NOMO-1 treated with dmso at 0.1 percent for 144 hours (cell line): ENCODE measurements around the gene SH2B3.

Experiments used
- DNase-seq: peaks from one replicate; lab custom pipeline; 2025; ENCODE audit not compliant: unreplicated experiment; lab: John Stamatoyannopoulos, UW

Gene SH2B3

DNA sequence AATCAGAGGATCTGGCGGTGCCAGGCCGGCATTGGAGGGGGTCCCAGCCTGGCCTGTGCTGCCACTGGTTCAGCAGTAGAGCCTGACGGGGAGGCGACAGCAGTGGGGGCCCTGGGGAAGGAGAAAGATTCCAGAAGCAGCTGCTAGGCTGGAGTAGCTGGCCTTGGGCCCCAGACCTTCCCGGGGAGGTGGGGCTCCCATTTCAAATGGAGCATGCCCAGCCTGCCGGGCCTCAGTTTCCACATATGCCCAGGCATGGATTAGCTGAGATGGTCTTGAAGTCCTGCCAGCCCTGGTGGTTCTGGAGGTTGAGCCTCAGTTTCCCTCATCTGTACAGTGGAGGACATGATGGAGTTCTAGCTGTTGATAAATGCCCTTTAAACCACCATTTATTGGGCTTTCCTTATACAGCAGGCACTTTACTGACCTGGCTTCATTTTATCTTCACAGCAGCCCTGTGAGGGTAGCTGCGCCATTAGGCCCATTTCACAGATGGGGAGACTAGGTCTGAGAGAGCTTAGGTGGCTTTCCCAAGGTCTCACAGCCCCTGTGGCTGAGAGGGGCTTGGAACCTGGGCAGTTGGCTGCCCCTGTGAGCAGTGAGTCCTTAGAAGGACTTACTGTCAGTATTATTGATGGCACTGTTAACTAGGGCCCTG is 21.8 kb downstream of the SH2B3 start:
- DNase-seq, result no peak

DNA sequence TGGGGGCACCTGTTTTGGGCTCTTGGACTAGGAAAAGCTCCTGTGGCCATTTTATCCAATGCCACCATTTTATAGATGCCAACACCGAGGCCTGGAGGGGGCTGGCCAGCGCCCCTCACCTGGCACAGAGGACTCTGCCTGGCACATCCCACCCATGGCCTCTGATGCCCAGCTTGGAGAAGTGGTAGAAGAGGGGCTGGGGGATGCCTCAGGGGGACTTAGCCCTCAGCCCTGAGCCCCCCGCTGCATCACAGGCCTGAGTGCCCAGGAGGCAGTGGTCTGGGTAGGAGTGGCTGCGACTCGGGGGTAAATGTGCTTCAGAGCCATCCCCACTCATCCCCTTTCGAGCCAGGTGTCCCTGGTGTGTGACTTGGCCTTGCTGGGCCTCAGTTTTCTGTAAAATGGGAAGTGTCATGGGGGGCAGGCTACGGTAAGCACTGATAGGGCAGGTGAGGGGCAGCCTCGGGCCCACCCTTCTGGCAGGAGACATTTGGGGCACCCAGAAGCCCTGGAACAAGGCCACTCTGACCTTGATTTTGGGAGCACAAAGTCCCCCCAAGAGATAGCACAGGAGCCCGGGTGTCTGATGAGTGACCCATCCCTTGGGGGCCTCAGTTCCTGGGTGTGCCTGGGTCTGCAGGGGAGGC is 22.5 kb downstream of the SH2B3 start:
- DNase-seq, result no peak

DNA sequence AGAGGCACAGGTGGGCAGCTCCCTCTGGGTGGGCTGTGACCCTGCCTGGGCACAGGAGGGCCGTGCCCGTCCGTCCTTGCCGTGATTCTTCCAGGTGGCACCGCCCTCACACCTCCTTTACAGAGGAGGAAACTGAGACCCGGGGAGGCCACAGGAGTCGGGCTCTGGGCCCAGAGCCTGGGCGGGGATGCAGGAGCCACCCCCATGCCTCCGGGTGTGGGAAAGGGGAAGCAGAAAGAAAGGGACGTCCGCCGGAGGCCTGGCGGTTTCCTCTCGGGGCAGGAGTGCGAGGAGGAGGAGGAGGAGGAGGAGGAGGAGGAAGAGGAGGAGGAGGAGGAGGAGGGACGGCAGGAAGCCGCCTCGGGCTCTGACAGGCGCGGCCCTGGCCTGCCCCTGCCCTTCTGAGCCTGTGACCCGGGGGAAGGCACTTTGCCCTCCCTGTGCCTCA is 23.0 kb downstream of the SH2B3 start:
- peak; percentile 70 for DNase-seq

DNA sequence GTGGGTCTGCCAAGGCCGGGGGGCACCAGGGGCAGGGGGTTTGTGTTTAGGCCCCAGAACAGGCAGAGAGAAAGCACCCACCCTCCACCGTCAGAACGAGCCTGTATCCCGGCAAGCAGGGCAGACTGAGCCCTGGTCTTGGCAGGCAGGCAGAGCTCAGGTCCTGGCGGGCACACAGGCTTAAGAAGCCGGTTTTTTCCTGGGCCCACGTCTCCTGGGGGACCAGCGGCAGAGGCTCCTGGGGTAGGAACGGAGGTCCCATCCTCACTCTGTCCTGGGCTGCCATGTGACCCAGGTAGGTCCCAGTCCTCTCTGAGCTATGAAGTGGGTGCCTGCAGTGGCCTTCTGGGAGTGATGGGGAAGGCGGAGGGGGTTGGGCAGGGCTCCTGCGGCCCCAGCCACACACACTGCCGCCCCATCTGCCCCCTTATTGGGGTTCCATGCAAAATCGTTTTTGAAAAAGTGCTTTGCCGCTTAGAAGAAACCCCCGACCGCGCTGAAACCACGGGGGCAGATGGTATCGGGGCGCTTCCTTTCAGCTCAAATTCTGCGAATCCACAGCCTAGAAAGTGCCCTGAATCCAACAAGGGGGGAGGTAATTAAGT is 24.2 kb downstream of the SH2B3 start:
- DNase-seq, result no peak

DNA sequence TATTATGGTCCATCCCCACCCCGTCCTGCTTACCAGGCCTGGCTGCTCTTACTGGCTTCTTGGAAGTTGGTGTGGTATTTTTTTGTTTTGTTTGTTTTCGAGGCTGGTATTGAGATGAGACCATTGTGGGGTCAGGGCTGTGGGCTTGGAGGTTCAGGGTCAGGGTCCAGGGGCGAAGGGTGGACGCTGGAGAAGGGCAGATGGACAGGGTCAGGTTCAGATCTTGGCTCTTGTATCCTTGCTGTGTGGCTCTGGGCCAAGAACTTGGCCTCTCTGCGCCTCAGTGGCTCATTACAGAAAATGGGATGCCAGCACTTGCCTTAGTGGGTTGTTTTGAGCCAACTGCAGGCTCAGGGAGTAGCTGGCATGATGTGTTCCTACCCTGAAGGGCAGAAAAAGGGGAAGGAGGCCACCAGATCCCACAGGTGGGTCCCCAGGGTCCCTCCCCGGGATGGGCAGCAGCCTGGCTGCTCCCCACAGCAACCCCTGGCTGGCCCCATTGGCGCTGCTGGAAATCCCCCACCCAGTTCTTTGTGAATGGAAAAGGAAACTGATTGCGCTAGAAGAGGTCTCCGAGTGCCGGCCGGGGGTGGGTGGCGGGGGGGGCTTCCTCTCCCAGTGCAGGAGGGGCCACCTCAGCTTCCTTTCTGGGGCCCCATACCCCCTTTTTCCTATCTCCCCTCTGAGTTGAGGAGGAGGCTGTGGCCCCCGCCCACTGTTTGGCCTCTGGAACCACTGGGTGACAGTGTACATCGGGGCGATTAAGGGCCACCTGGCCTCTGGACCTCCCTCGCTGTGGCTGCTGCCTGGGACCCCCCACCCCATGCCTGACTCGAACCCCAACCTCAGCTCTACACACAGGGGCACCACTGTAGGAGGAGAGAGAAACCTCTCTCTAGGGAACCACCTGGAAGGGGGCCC is 25.0 kb downstream of the SH2B3 start:
- no peak for DNase-seq

DNA sequence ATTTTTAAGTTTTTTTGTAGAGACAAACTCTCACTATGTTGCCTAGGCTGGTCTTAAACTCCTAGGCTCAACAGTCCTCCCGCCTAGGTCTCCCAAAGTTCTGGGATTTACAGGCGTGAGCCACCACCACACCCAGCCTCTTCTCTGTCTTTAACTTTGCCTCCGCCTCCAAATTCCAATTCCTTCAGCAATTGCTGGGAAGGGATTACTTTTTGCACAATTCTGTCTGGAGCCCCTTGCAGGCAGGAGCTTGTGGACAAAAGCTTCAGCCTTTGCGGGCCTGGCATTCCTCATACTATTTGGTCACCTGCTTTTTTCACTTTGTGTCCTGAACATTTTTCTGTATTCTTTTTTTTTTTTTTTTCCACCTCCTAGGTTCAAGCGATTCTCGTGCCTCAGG is 26.0 kb downstream of the SH2B3 start:
- no peak for DNase-seq

DNA sequence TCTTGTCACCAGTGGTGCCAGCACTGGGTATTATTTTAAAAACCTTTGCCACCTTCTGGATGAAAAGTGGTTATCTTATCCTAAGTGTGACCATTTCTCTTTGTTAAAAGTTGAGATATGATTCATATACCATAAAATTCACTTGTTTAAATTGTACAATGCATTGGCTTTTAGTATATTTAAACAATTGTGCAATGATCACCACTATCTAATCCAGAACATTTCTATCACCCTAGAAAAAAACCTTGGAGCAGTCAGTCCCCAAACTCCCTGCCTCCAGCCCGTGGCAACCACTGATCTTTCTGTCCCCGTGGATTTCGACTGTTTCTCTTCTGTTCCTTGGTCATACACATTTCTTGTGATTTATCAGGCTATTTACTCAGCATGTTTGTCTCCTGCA is 28.3 kb downstream of the SH2B3 start:
- DNase-seq, result no peak

DNA sequence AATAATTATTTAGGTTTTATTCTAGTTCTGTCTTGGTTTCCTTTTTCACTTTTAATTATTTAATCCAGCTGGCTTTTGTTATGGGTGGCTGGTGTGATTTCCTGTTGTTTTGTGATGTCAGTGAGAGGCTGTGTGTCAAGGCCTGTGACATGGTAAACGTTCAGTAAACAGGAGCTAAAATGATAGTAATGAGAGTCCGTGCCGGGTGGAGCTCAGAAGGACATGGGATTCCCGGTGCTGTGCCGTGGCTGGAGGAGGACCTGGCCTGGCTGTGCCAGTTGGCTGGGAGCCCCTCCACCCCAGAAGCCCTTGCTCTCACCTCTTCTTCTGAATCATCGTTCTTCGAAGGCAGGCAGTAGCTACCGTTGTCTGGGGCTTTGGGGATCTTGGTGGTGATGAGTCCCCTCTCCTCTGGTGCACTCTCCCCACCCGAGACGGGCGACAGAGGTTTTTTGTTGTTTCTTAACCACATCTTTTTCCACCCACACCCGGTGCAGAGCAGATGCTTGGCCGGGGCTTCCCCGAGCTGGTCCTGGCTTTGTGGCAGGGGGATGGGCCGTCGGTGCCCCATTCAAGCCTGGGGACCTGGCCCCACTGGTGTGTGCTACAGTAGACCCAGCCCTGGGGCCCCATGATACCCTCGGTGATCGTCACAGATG is 29.1 kb downstream of the SH2B3 start:
- no peak for DNase-seq

DNA sequence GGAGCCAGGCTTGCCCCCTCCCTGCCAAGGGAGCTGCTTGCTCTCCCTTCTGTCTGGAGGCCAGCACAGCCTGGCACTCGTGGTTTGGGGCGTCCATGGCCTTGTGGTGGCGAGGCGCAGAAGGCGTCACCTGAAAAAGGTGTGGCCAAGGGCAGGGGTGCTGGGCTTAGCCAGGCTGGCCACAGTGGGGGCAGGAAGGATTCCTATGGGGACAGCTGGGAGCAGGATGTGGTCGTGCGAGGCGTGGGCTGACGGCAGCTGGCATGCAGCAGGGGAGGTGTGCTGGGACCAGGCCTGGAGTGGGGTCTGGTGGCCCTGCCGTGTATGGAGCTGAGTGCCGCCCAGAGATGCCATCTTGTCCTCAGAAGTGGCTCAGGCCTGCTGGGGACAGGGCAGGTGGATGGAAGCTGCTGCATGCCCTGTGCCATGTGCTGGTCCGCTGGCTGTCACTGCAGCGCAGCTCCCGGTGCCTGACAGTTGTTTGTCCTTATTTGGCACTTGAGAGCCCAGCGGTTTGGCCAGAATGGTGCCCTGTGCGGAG is 30.0 kb downstream of the SH2B3 start:
- DNase-seq, result no peak

DNA sequence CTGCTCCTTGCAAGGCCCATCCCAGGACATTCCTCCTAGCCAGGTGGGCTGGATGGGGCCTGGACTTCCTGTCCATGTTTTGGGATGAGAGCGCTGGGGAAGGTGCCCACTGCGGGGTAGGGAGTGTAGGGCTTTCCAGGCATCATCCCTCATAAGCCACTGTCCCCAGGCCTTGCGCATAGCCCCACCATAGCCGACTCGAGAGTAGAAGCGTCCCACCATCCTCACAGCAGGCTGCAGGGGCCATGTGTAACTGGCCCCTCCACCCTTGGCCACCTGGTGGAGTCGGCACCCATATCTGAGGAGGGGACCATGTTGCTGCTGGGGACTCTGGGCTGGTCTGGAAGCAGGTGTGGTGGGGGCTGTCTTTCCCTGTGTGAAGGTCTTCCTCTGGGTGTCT is 30.5 kb downstream of the SH2B3 start:
- DNase-seq, result no peak

DNA sequence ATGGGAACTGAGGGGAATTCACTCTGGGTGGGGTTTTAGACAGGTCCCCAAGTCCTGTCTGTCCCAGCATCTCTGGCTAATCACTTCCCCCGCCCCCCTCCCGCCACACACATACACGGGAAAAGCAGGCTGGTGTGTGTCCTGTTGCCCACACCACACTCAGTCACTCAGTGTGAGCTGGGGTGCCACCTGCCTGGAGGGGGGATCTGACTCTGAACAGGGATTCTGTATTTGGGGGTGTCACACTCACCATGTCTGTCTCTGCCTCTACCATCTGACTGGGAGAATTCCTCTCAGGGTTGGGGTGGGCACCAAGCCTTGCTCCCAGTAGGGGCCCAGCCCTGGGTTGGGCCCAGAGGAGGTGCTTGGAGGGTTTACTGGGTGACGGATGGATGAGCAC is 31.1 kb downstream of the SH2B3 start:
- DNase-seq, result no peak

DNA sequence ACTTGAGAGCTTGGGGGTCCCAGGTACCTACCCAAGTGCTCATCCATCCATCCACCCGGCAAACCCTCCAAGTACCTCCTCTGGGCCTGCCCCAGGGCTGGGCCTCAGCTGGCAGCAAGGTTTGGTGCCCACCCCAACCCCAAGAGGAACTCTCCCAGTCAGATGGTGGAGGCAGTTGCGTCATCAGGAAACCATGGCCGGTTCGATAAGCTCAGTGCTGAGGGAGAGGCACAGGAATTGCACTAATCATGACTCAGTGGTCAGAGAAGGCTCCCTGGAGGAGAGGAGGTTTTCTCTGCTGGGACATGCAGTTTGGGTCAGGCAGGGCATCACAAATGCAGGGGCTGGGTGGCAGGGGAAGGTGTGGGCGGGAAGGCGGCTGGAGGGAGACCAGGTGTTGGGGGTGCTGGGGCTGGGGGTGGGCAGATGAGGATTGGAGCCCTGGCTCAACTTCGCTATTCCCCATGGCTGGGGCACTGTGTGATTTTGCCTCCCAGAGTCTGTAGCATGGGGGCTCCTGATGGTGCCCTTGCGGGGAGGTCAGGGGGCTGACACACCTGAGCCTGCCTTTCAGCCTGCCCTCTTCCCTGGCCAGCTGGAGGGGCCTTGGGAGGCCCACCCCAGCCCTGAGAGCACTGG is 32.2 kb downstream of the SH2B3 start:
- DNase-seq, result peak; percentile 42

DNA sequence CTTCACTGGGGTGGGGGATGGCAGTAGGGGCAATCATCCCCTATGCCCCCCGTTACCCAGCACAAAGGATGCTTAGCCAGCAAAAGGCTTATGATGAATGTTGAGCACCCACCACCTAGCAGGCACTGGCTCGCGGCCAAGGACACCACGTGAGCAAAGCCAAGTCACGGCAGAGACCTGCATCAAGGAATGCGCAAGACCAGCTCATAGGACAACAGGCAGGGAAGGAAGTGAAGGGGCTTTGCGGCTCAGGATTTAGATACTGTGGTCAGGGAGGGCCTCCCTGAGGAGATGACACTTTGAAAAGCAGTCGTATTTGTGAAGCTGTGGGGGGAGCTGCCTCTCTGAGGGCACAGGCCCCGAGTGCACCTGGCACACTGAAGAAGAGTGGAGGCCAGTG is 32.8 kb downstream of the SH2B3 start:
- peak; percentile 75 for DNase-seq

DNA sequence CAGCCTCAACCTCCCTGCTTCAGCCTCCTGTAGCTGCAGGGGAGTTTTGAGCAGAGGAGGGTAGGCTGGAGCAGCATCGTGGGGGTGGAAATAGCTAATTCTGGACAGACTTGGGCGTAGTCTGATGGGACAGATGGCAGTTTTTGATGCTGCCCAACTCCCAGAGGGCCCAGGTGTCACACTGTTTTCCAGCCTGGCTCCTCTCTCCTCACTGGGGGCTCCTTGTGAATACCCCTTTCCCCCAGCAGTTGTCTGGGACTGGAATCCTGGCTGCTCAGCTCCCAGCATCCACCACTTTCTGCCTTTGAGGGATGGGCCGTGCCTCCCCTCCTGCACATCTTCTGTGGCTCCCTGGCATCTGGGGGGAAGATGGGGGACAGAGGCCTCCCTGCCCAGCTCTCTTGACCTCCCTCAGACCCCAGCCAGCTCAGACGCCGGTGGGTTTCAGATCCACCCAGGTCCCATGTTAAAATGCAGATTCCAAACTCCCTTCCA is 34.0 kb downstream of the SH2B3 start:
- DNase-seq, result no peak

DNA sequence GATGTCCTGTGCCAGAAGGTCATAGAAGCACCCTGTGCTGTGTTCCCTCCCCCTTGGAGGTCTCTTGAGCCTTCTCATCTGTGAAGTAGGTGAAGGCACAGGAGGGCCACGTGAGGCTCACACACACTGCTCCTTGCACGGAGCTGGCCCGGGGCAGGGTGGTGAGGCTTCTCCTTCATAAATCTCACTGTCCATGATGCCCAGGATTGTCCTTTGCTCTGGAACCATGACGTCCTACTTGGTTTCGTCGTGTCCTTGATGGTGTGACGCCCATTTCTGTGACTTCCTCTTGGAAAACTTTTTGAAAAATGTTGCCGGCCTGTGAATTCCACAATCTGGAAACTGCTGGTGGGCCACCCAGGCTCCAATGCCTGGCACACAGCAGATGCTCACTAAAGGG is 34.4 kb downstream of the SH2B3 start:
- DNase-seq, result no peak

DNA sequence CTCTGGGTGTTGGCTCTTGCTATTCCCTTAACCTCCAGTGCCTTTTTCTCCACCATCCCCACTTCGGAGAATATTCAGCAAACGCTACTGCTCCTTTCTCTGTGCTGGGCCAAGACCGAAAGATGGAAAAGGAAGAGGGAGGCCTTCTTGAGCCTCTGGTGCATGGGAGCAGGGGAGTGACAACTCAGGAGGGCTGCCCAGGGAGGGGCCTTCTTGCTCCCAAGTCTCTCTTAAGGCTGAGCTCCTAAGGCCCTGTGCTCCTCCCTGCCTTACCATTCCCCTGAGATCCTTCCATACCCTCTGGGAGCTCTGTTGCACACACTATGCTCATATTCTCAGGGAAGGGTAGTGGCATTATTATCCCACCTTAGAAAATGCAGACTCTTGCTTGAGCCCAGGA is 34.9 kb downstream of the SH2B3 start:
- no peak for DNase-seq

DNA sequence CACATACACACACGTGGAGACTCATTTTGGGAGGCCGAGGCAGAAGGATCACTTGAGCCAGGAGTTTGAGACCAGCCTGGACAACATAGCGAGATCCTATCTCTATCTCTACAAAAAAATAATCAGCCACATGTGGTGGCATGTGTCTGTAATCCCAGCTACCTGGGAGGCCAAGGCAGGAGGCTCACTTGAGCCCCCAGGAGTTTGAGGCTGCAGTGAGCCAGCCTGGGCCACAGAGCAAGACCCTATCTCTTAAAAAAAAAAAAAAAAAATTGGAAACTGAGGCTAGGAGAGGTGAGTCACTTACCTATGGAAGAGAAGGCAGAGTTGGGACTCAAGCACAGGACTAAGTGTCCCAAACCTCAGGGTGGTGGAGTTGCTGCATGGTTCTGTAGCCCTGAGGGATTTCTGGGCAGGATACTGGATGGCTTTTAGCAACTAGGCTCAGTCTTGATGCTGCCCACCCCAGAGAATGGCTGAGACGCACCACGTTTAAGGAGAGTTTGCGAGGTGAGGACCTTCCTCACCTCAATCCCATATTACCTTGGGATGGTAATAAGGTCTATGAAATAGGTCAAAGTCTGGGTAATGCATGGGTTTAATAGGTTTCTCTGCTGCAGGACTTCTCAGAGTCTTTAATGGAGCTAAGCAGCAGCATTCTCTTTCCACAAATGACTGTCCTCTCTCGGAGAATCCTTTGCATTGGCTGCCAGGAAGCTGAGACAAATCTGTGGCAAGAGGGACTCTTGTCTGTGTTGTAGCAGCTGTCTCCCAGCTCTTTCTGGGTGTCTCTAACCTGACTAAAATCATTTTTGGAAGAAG is 35.6 kb downstream of the SH2B3 start:
- DNase-seq, result no peak

DNA sequence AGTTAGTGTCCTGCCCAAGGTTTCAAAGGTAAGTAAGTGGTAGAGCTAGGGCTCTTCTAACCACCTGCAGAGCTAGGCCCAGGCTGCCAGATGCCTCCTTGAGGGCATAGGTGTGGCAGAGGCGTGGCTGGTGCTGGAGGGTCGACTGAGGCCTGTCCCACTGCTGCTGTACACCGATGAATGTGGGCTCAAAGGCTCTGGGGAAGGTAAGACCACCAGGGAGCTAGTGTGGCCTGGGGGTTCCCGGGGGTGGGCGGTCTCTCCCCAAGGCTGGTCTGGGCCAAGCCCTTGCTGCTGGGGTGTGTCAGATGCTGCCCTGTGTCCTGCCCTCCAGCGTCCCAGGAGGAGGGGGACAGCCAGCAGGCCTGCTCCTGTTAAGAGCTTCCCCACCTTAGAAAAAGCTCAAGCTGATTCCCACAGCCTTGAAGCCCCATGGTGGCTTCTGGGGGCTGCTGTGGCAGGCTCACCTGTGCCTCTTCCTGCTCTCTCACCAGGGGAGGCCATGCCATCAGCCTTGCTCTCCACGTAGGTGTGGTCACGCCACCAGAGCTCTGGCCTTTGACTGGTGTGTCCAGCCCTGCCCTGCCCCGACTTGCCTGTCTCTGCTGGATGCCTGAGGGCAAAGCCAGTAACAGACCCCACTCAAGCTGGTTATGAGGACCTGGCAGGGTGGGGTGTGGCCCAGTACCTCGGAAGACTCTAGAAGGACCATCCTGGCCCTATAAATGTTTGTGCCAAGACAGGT is 36.8 kb downstream of the SH2B3 start:
- DNase-seq, result no peak

DNA sequence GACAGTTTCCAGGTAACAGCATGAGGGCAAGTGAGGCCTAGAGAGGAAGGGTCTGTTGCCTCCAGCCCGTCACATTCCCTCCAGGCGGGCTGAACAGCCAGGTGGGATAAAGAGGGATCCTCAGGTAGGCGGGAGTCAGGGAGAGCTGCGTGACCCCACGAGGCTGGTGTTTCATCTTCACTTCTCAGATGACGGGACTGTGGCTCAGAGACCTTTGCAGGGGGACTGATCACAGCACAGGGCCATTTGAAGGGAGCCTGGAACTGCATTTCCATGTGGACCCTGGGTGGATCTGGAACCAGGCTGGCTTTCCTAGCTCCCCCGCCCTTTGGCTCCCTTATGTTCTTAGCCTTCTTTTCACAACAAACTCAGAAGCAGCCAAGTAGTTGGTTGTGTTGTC is 37.4 kb downstream of the SH2B3 start:
- no peak for DNase-seq
